CD14-positive monocyte (primary cell): ENCODE measurements around the gene KIF1B. TPM values are rescaled to one million over a fixed set of nuclear protein-coding genes. Genes with fewer than 3 reads are reported as not detected.

Experiments used
- DNase-seq, 3 donors: peaks; one replicate each; pipeline ENCODE4 v3.0.0-alpha.2; 2011 to 2022
- H2AFZ ChIP-seq: 2 replicates; pipeline ENCODE4 v1.6.0; 2012; ENCODE audit warnings: mild to moderate bottlenecking, low read depth, low read length, inconsistent platforms; ENCODE audit not compliant: insufficient read depth, poor library complexity, severe bottlenecking
- H3K27ac ChIP-seq, 2 donors: 1 replicate in 1 of 2; 2 replicates in 1 of 2; pipeline ENCODE4 v1.5.1; 2012 to 2013; ENCODE audit warnings: low read length in 2 of 2, control low read depth in 1 of 2, inconsistent platforms in 1 of 2, low read depth in 1 of 2, mild to moderate bottlenecking in 1 of 2
- H3K27me3 ChIP-seq, 2 donors: one replicate each; pipeline versions ENCODE4 v1.6.0 to v1.6.1; 2011 to 2013; ENCODE audit warnings: low read length in 2 of 2; ENCODE audit not compliant: control insufficient read depth in 2 of 2, insufficient read depth in 2 of 2
- H3K36me3 ChIP-seq, 2 donors: replicated peaks in 1 of 2; 1 replicate in 1 of 2; 2 replicates in 1 of 2; pipeline versions ENCODE4 v1.5.1 to v1.6.1; 2012 to 2013; ENCODE audit warnings: low read length in 2 of 2, control low read depth in 1 of 2, inconsistent platforms in 1 of 2, mild to moderate bottlenecking in 1 of 2; ENCODE audit not compliant: insufficient read depth in 2 of 2, control insufficient read depth in 1 of 2
- H3K4me1 ChIP-seq, 2 donors: 1 replicate in 1 of 2; 2 replicates in 1 of 2; pipeline versions ENCODE4 v1.5.1 to v1.6.1; 2012 to 2013; ENCODE audit warnings: low read length in 2 of 2, control low read depth in 1 of 2, inconsistent platforms in 1 of 2, mild to moderate bottlenecking in 1 of 2, moderate library complexity in 1 of 2; ENCODE audit not compliant: insufficient read depth in 2 of 2, control insufficient read depth in 1 of 2
- H3K4me2 ChIP-seq: replicated peaks from 2 replicates; pipeline ENCODE3; 2012; ENCODE audit warnings: low read length, moderate library complexity, mild to moderate bottlenecking; ENCODE audit not compliant: poor library complexity, severe bottlenecking; ENCODE audit errors: extremely low read depth
- H3K4me3 ChIP-seq, 3 experiments: fragments of 200-600 bp in 1 of 3; sonication (generic) in 1 of 3; replicated peaks in 1 of 3; 1 replicate in 2 of 3; 2 replicates in 1 of 3; pipeline ENCODE4 v1.5.1; 2011 to 2013; ENCODE audit warnings: low read length in 3 of 3, mild to moderate bottlenecking in 3 of 3, control low read depth in 2 of 3, low read depth in 2 of 3, inconsistent platforms in 1 of 3, moderate library complexity in 1 of 3
- H3K79me2 ChIP-seq: 2 replicates; pipeline ENCODE4 v1.6.0; 2012; ENCODE audit warnings: mild to moderate bottlenecking, control low read depth, inconsistent platforms, low read length, moderate library complexity; ENCODE audit not compliant: insufficient read depth
- H3K9ac ChIP-seq: 2 replicates; pipeline ENCODE4 v1.6.0; 2017; ENCODE audit warnings: low read length, mild to moderate bottlenecking; ENCODE audit not compliant: insufficient read depth, poor library complexity, severe bottlenecking
- H3K9me3 ChIP-seq, 2 donors: replicated peaks in 1 of 2; 1 replicate in 1 of 2; 2 replicates in 1 of 2; pipeline versions ENCODE4 v1.5.1 to v1.6.1; 2012 to 2013; ENCODE audit warnings: low read length in 2 of 2, control low read depth in 1 of 2; ENCODE audit not compliant: control insufficient read depth in 1 of 2, insufficient read depth in 1 of 2
- H4K20me1 ChIP-seq: 2 replicates; pipeline ENCODE4 v1.6.0; 2012; ENCODE audit warnings: mild to moderate bottlenecking, low read length, control low read depth, moderate library complexity; ENCODE audit not compliant: insufficient read depth
- H3K27ac Mint-ChIP-seq, 7 donors: one replicate each; pipeline ENCODE4 v1.8.0; 2020; ENCODE audit warnings: mild to moderate bottlenecking in 7 of 7, mixed read lengths in 7 of 7, moderate library complexity in 6 of 7, inconsistent platforms in 2 of 7
- H3K27me3 Mint-ChIP-seq, 3 donors: one replicate each; pipeline ENCODE4 v1.8.0; 2021 to 2022; ENCODE audit warnings: low read depth in 3 of 3, mild to moderate bottlenecking in 3 of 3, mixed read lengths in 3 of 3, moderate library complexity in 3 of 3, inconsistent platforms in 1 of 3
- H3K36me3 Mint-ChIP-seq, 2 donors: one replicate each; pipeline ENCODE4 v1.8.0; 2020; ENCODE audit warnings: mixed read lengths in 2 of 2, inconsistent platforms in 1 of 2, mild to moderate bottlenecking in 1 of 2
- H3K4me1 Mint-ChIP-seq: one replicate; pipeline ENCODE4 v1.8.0; 2020; ENCODE audit warnings: mild to moderate bottlenecking, mixed read lengths
- H3K4me3 Mint-ChIP-seq, 2 donors: one replicate each; pipeline ENCODE4 v1.8.0; 2020; ENCODE audit warnings: mild to moderate bottlenecking in 2 of 2, mixed read lengths in 2 of 2, moderate library complexity in 1 of 2
- H3K9me3 Mint-ChIP-seq, 7 donors: one replicate each; pipeline ENCODE4 v1.8.0; 2020 to 2022; ENCODE audit warnings: mixed read lengths in 7 of 7, mild to moderate bottlenecking in 6 of 7, moderate library complexity in 6 of 7, inconsistent platforms in 2 of 7
- CTCF ChIP-seq: fragments of 200-600 bp; IDR thresholded peaks from one replicate; pipeline ENCODE4 v1.8.0; 2022; ENCODE audit warnings: antibody characterized with exemption, mild to moderate bottlenecking
- whole genome bisulfite sequencing: methylation state at CpG from one replicate; pipeline ENCODE4 v1.1.5; 2013; ENCODE audit warnings: missing lambda C conversion rate; ENCODE audit not compliant: insufficient coverage; 5-methylcytosine and 5-hydroxymethylcytosine counted together
- intact Hi-C, 2 donors: fragments of 100-400 bp; cut with micrococcal nuclease; formaldehyde crosslinking; loops; one replicate each; pipeline versions ENCODE4 v1.15.0 to v1.15.1; 2023
- polyA plus RNA-seq, 3 donors: library from polyadenylated mRNA; depleted of rRNA in 1 of 3; unstranded in 2 of 3; stranded (reverse) in 1 of 3; fragments of 300-500 nt in 2 of 3; fragments of >200 nt in 1 of 3; fragmentation: Illumina TruSeq in 2 of 3; gene quantifications; 1 replicate in 2 of 3; 2 replicates in 1 of 3; pipeline ENCODE4 v1.2.3, GENCODE V29; 2012 to 2021

KIF1B gene
- polyA plus RNA-seq, 3 donors: 3.0 to 7.0 (median 3.3) TPM

- no peak for TF ChIP-seq CTCF
- intact Hi-C loops: no loop called here
- H3K9ac ChIP-seq: no peak overlapping the region
- H3K4me2 ChIP-seq: no peak overlapping the region
- Mint-ChIP-seq H3K27me3 (peaks cover 0 to 4% (median 0%) of the 10 kb centered on the region in 3 donors), H3K36me3 (peaks cover 31 to 44% of the 10 kb centered on the region in 2 donors), H3K4me1 (no peaks in the 10 kb centered on the region), H3K27ac (no peak overlapping the region), H3K4me3 (no peak overlapping the region), H3K9me3 (no peaks in the 10 kb centered on the region)
- no peaks in the 10 kb centered on the region for H4K20me1 ChIP-seq
- no peak overlapping the region for H3K27ac ChIP-seq
- H3K79me2 ChIP-seq: no peaks in the 10 kb centered on the region
- no peaks in the 10 kb centered on the region for H3K27me3 ChIP-seq
- no peaks in the 10 kb centered on the region for H3K9me3 ChIP-seq
- no CpG with 5 or more reads among the region's 1 CpG for WGBS
- DNase-seq: no peak
- H3K4me3 ChIP-seq: no peak overlapping the region
- H2AFZ ChIP-seq: no peak overlapping the region
- peaks cover 34% of the 10 kb centered on the region in 2 donors for H3K36me3 ChIP-seq
- no peaks in the 10 kb centered on the region for H3K4me1 ChIP-seq
Observed at GRCh38 chr1:10319750-10320149, 109.4 kb downstream of the KIF1B start.

- no peaks in the 10 kb centered on the region for H3K27me3 ChIP-seq
- no peaks in the 10 kb centered on the region for H3K79me2 ChIP-seq
- H3K9ac ChIP-seq: no peak overlapping the region
- Mint-ChIP-seq H3K4me1 (no peaks in the 10 kb centered on the region), H3K36me3 (peaks cover 37 to 50% of the 10 kb centered on the region in 2 donors), H3K27ac (no peak overlapping the region), H3K9me3 (no peaks in the 10 kb centered on the region), H3K27me3 (peaks cover 0 to 4% (median 0%) of the 10 kb centered on the region in 3 donors), H3K4me3 (no peak overlapping the region)
- no peak for TF ChIP-seq CTCF
- H3K4me2 ChIP-seq: no peak overlapping the region
- H3K27ac ChIP-seq: no peak overlapping the region
- H3K36me3 ChIP-seq: peaks cover 39 to 40% of the 10 kb centered on the region in 2 donors
- DNase-seq: no peak
- H3K4me1 ChIP-seq: no peaks in the 10 kb centered on the region
- intact Hi-C loops: no loop called here
- H2AFZ ChIP-seq: no peak overlapping the region
- no peaks in the 10 kb centered on the region for H3K9me3 ChIP-seq
- WGBS: no CpG with 5 or more reads among the region's 4 CpGs
- no peaks in the 10 kb centered on the region for H4K20me1 ChIP-seq
- no peak overlapping the region for H3K4me3 ChIP-seq
Observed at GRCh38 chr1:10320336-10320735, 110.0 kb downstream of the KIF1B start.
